Activated naive CD4-positive, alpha-beta T cell treated with anti-CD3 and anti-CD28 coated beads, Interleukin-2, amount 50 U/mL, for 72 hours (primary cell): ENCODE data around the gene MUC15. TPM values are rescaled to one million over a fixed set of nuclear protein-coding genes. Genes with fewer than 3 reads are reported as not detected.

Source experiments
- ATAC-seq, 2 donors: fragments of 150-1000 bp; cut with Tn5 transposase; 2 replicates each; pipeline ENCODE4 v1.10.0; 2021; ENCODE audit warnings: mild to moderate bottlenecking in 2 of 2, moderate library complexity in 2 of 2
- DNase-seq, 2 donors: peaks; one replicate each; pipeline ENCODE4 v3.0.0; 2021 to 2022; ENCODE audit warnings: low spot score in 2 of 2
- H3K27ac Mint-ChIP-seq, 2 donors: one replicate each; pipeline ENCODE4 v1.8.0; 2022; ENCODE audit warnings: mild to moderate bottlenecking in 2 of 2, mixed read lengths in 2 of 2
- H3K36me3 Mint-ChIP-seq, 2 donors: one replicate each; pipeline ENCODE4 v1.8.0; 2022; ENCODE audit warnings: mixed read lengths in 2 of 2
- H3K9me3 Mint-ChIP-seq, 2 donors: one replicate each; pipeline ENCODE4 v1.8.0; 2022; ENCODE audit warnings: mixed read lengths in 2 of 2
- total RNA-seq, 2 donors: library from RNA; stranded (reverse); gene quantifications; one replicate each; pipeline ENCODE4 v1.2.3, GENCODE V29; 2022

MUC15 gene
- total RNA-seq, 2 donors from 2014 or later = not detected

GRCh38 chr11:26537341-26537740 is 34.7 kb downstream of the MUC15 start:
- H3K27ac Mint-ChIP-seq = no peak overlapping the region
- H3K9me3 Mint-ChIP-seq = peaks cover 12 to 13% of the 10 kb centered on the region in 2 donors
- H3K36me3 Mint-ChIP-seq = no peaks in the 10 kb centered on the region
- DNase-seq (no peak), ATAC-seq (no peak)

- no peaks in the 10 kb centered on the region for H3K36me3 Mint-ChIP-seq
- H3K27ac Mint-ChIP-seq = no peak overlapping the region
These were observed 44.4 kb downstream of the MUC15 start for GRCh38 chr11:26527685-26528084.

GRCh38 chr11:26522912-26523610 is 49.0 kb downstream of the MUC15 start:
- Mint-ChIP-seq H3K27ac (no peak overlapping the region), H3K9me3 (peaks cover 5 to 9% of the 10 kb centered on the region in 2 donors), H3K36me3 (no peaks in the 10 kb centered on the region)
- no peak for ATAC-seq
- DNase-seq = no peak

More at GRCh38 chr11:26527685-26528084, 44.4 kb downstream of the MUC15 start:
- peaks cover 5% of the 10 kb centered on the region in 2 donors for H3K9me3 Mint-ChIP-seq
- no peak for ATAC-seq
- DNase-seq = no peak

- Mint-ChIP-seq H3K27ac (no peak overlapping the region), H3K9me3 (peaks cover 5 to 9% of the 10 kb centered on the region in 2 donors), H3K36me3 (no peaks in the 10 kb centered on the region)
- ATAC-seq (no peak), DNase-seq (no peak)
These were observed 52.6 kb downstream of the MUC15 start for GRCh38 chr11:26519469-26519868.

- ATAC-seq (no peak), DNase-seq (no peak)
- Mint-ChIP-seq H3K27ac (no peak overlapping the region), H3K9me3 (peaks cover 5 to 22% of the 10 kb centered on the region in 2 donors), H3K36me3 (no peaks in the 10 kb centered on the region)
These were observed 59.9 kb downstream of the MUC15 start for GRCh38 chr11:26512196-26512595.

- no peak for DNase-seq
- Mint-ChIP-seq H3K27ac (no peak overlapping the region), H3K9me3 (peaks cover 5 to 27% of the 10 kb centered on the region in 2 donors), H3K36me3 (no peaks in the 10 kb centered on the region)
- ATAC-seq = no peak
These were observed 61.3 kb downstream of the MUC15 start for GRCh38 chr11:26510756-26511155.

- no peak for DNase-seq
- no peak for ATAC-seq
- Mint-ChIP-seq H3K9me3 (peaks cover 8 to 30% of the 10 kb centered on the region in 2 donors), H3K36me3 (no peaks in the 10 kb centered on the region), H3K27ac (no peak overlapping the region)
These were observed 61.9 kb downstream of the MUC15 start for GRCh38 chr11:26510164-26510563.

Other genes starting within 250 kb of the MUC15 start
- not detected for gene ANO3, start 240.1 kb downstream of the MUC15 start, total RNA-seq
- not detected for gene SLC5A12, start 149.8 kb upstream of the MUC15 start, total RNA-seq